ENCODE results near the gene HSPB6. TPM values are rescaled to one million over a fixed set of nuclear protein-coding genes. Genes with fewer than 3 reads are reported as not detected.

The HSPB6 gene
- total and polyA plus RNA-seq, 8 donors = 38.3 to 91.7 (median 66.5) TPM

DNA sequence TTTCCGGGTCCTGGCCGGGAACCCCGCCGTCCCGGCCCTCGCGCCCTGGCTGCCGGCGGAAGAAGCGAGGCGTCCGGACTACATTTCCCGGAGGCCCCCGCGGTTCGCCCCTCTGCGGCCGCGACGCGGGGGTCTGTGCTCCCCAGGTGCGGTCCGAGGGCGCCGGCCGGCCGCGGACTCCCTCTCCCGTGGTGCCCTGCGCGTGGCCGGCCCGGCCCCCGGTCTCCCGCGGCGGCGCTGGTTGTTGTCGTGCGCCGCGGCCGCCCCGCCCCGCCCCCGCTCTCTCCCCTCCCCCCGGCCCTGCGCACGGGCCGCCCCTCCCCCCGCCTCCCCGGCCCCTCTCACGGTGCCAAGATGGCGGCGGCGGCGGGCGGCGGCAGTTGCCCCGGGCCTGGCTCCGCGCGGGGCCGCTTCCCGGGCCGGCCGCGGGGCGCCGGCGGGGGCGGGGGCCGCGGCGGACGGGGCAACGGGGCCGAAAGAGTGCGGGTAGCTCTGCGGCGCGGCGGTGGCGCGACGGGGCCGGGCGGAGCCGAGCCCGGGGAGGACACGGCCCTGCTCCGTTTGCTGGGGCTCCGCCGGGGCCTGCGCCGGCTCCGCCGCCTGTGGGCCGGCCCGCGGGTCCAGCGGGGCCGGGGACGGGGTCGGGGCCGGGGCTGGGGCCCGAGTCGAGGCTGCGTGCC lies 39.0 kb downstream of the HSPB6 start, which contains the start of gene KMT2B:
KMT2B (plus strand) TSS at position 339 of the 680 bp plus-strand sequence; CDS start at position 355, 16 bp downstream.
- H3K36me3 ChIP-seq = peaks cover 0 to 33% of the 10 kb centered on the region in 2 donors
- peaks cover 12 to 37% of the 10 kb centered on the region in 2 donors for H3K4me1 ChIP-seq
- intact Hi-C loops (cut with DNase I) = no loop called here
- no peaks in the 10 kb centered on the region for H3K9me3 ChIP-seq
- peak within 1 kb of the TSS; percentile 83 to 90 for H3K27ac ChIP-seq
- peak; percentile 69 for ATAC-seq
- TF ChIP-seq, protein P1, sequence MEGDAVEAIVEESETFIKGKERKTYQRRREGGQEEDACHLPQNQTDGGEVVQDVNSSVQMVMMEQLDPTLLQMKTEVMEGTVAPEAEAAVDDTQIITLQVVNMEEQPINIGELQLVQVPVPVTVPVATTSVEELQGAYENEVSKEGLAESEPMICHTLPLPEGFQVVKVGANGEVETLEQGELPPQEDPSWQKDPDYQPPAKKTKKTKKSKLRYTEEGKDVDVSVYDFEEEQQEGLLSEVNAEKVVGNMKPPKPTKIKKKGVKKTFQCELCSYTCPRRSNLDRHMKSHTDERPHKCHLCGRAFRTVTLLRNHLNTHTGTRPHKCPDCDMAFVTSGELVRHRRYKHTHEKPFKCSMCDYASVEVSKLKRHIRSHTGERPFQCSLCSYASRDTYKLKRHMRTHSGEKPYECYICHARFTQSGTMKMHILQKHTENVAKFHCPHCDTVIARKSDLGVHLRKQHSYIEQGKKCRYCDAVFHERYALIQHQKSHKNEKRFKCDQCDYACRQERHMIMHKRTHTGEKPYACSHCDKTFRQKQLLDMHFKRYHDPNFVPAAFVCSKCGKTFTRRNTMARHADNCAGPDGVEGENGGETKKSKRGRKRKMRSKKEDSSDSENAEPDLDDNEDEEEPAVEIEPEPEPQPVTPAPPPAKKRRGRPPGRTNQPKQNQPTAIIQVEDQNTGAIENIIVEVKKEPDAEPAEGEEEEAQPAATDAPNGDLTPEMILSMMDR (IDR thresholded peaks at IDR 0.05) = no peak
- no peaks in the 10 kb centered on the region for H3K27me3 ChIP-seq
- H3K4me3 ChIP-seq = peak within 1 kb of the TSS; percentile 81 to 95
- DNase-seq = peak in 2 of 4 donors; percentile 94 to 98

DNA sequence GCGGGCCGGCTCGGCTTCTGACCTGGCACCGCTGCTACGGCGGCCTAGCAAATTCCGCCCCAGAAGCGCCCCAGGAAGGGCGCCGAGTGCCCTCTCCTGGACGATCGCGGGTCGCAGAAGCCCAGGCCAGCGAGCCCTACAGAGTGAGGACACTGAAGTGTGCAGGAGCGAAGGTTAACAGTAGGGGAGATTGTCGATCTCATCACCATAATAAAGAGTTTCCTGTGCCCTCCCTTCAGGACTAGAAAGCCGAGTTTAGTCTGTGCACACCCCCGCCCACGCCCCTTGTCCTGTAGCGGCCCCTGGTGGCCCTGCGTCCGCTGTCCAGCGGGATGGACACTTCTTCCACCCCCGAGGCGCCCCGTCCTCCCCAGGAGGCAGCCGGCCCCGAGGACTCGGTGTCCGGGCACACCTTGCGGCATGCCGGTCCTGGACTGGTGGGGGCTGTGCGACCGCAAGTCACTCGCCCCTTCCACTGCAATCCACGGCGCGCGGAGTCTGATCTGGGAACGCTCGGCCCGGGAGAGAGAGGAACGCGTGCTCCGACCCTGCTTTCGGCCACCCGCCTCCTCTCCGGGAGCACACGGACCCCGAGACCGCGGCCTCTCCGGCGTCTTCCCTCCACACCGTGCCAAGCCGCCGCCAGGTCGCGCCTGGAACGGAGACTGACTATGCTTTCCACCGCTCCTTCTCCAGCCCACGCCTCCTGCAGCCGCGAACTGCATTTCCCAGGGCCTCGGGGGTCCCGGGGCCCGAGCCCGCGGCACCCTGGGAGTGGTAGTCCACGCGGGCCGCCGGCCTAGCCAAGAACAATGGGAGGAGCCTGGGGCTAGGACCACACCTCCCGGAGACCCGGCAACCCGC lies 39.8 kb downstream of the HSPB6 start:
- Histone ChIP-seq H3K4me1 (peaks cover 12 to 37% of the 10 kb centered on the region in 2 donors), H3K27me3 (no peaks in the 10 kb centered on the region), H3K4me3 (peak overlapping the region; percentile 58 to 95), H3K27ac (peak overlapping the region; percentile 83 to 90), H3K36me3 (peaks cover 0 to 25% of the 10 kb centered on the region in 2 donors), H3K9me3 (no peaks in the 10 kb centered on the region)
- intact Hi-C loops (cut with DNase I) = no loop called here
- TF ChIP-seq, protein P1 (IDR thresholded peaks at IDR 0.05) = peak; percentile 92 to 94
- ATAC-seq (peak; percentile 93), DNase-seq (peak; percentile 83 to 97 (median 96))

DNA sequence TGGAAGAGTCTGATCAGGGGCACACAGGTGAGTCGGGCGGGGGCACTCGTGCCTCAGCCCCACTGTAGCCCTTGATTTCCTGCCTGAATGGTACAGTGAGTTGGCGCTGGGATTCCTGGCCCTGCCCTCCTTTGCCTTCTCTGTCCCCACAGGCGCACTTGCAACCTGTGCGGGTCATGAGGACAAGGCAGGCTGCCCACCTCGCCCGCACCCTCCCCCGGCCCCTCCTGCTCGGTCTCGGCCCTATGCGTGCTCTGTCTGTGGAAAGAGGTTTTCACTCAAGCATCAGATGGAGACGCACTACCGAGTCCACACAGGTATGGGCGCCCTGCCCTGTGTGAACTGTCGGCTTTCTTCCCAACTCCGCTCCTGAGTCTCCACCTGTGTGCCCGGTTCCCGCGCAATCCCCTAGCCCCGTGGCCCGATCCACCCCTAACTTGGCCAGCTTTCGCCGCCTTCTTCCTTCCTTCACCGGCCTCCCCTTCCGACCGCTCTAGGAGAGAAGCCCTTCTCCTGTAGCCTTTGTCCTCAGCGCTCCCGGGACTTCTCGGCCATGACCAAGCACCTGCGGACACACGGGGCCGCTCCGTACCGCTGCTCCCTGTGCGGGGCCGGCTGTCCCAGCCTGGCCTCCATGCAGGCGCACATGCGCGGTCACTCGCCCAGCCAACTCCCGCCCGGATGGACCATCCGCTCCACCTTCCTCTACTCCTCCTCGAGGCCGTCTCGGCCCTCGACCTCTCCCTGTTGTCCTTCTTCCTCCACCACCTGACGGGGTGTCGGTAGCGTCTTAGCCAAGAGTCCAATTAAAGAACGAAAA lies 40.6 kb downstream of the HSPB6 start:
- ATAC-seq (peak; percentile 47), DNase-seq (peak in 2 of 4 donors; percentile 72 to 92)
- Histone ChIP-seq H3K36me3 (peaks cover 0 to 17% of the 10 kb centered on the region in 2 donors), H3K27me3 (no peaks in the 10 kb centered on the region), H3K9me3 (no peaks in the 10 kb centered on the region), H3K27ac (peak overlapping the region; percentile 83 to 90), H3K4me3 (peak overlapping the region; percentile 58 to 95), H3K4me1 (peaks cover 12 to 37% of the 10 kb centered on the region in 2 donors)
- TF ChIP-seq, protein P1 (IDR thresholded peaks at IDR 0.05) = no peak
- intact Hi-C loops (cut with DNase I) = no loop called here

DNA sequence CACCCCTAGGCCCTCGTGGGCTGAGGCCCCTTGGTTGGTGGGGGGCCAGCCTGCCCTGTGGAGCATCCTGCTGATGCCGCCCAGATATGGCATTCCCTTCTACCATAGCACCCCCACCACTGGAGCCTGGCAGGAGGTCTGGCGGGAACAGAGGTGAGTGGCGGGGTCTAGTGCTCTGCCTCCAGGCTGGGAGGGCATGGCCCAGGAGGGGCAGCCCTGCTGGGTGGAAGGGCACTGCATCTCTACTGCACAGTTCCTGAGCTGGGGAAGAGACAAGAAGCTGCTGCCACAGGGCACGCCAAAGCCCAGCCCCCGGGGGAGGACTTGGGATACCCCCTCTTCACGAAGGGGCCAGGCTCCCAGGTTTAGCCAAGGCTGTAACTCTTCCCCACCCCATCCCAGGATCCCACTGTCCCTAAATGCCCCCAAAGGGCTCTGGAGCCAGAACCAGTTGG lies 41.4 kb downstream of the HSPB6 start:
- Histone ChIP-seq H3K27me3 (peaks cover 0 to 4% of the 10 kb centered on the region in 2 donors), H3K27ac (no peak overlapping the region), H3K4me3 (peak overlapping the region in 1 of 2 donors; percentile 95), H3K36me3 (peaks cover 0 to 9% of the 10 kb centered on the region in 2 donors), H3K4me1 (peaks cover 12 to 37% of the 10 kb centered on the region in 2 donors), H3K9me3 (no peaks in the 10 kb centered on the region)
- TF ChIP-seq, protein P1 (IDR thresholded peaks at IDR 0.05) = no peak
- DNase-seq = no peak
- intact Hi-C loops (cut with DNase I) = no loop called here
- ATAC-seq = no peak

Data from left lung (tissue), 10 donors.